Endothelial cell of umbilical vein (primary cell): ENCODE data around the gene GGT5. TPM values are rescaled to one million over a fixed set of nuclear protein-coding genes. Genes with fewer than 3 reads are reported as not detected.

Experiments
- BruUV-seq: library from RNA; stranded (reverse); fragments of 400-500 nt; replicated peaks from 2 replicates; lab custom pipeline; 2021; lab: Mats Ljungman, UMichigan
- CTCF ChIA-PET: fragments of 300-600, 350-600 bp; sonication (Branson Sonifier 250); formaldehyde crosslinking; loops from one replicate; lab custom pipeline; 2021; ENCODE audit warnings: antibody characterized with exemption, inconsistent platforms; lab: Charles Lee
- POLR2A ChIA-PET: fragments of 300-600, 350-600 bp; sonication (Branson Sonifier 250); formaldehyde crosslinking; loops from one replicate; lab custom pipeline; 2021; ENCODE audit warnings: antibody characterized with exemption, inconsistent platforms; lab: Charles Lee
- DNase-seq: peaks from one replicate; pipeline ENCODE4 v3.0.0-alpha.2; 2011; ENCODE audit warnings: low read depth, low spot score
- FAIRE-seq: peaks from 2 replicates; lab custom pipeline; 2011; peaks lifted over from hg19 to GRCh38; lab: Jason Lieb, UNC
- H2AFZ ChIP-seq: 2 replicates; pipeline ENCODE4 v1.6.0; 2012; ENCODE audit warnings: low read depth, low read length, control low read depth, inconsistent platforms
- H3K27ac ChIP-seq: 2 replicates; pipeline ENCODE4 v1.5.1; 2011; ENCODE audit warnings: low read depth, mild to moderate bottlenecking, control low read depth, low read length, moderate library complexity; ENCODE audit not compliant: insufficient read depth
- H3K27me3 ChIP-seq, 2 experiments: 2 replicates each; pipeline versions ENCODE4 v1.6.0 to v1.6.1; 2011; ENCODE audit warnings: low read length in 2 of 2, mixed read lengths in 1 of 2; ENCODE audit not compliant: control insufficient read depth in 2 of 2, insufficient read depth in 2 of 2
- H3K36me3 ChIP-seq, 2 experiments: 2 replicates in 1 of 2; 3 replicates in 1 of 2; pipeline ENCODE4 v1.5.1; 2011; ENCODE audit warnings: low read length in 2 of 2, mild to moderate bottlenecking in 1 of 2, moderate library complexity in 1 of 2; ENCODE audit not compliant: control insufficient read depth in 2 of 2, insufficient read depth in 2 of 2; ENCODE audit errors: extremely low read depth in 1 of 2
- H3K4me1 ChIP-seq: 3 replicates; pipeline ENCODE4 v1.5.1; 2011; ENCODE audit warnings: mild to moderate bottlenecking, low read length; ENCODE audit not compliant: control insufficient read depth, insufficient read depth; ENCODE audit errors: extremely low read depth
- H3K4me2 ChIP-seq: 2 replicates; pipeline ENCODE4 v1.6.1; 2011; ENCODE audit warnings: low read length, control low read depth, mixed read lengths; ENCODE audit not compliant: insufficient read depth
- H3K4me3 ChIP-seq, 3 experiments: fragments of 200-600 bp in 1 of 3; sonication (generic), shearing (Covaris generic) in 1 of 3; replicated peaks in 1 of 3; 2 replicates each; pipeline ENCODE4 v1.5.1; 2011 to 2016; ENCODE audit warnings: control low read depth in 3 of 3, low read length in 3 of 3, mild to moderate bottlenecking in 2 of 3, inconsistent platforms in 1 of 3, low read depth in 1 of 3, moderate library complexity in 1 of 3; ENCODE audit not compliant: insufficient read depth in 1 of 3
- H3K79me2 ChIP-seq: 2 replicates; pipeline ENCODE4 v1.6.0; 2012; ENCODE audit warnings: low read length, inconsistent platforms; ENCODE audit not compliant: control insufficient read depth, insufficient read depth
- H3K9ac ChIP-seq: replicated peaks from 2 replicates; pipeline ENCODE3; 2011; ENCODE audit warnings: low read length, control low read depth; ENCODE audit not compliant: insufficient read depth; ENCODE audit errors: extremely low read depth
- H3K9me1 ChIP-seq: replicated peaks from 3 replicates; pipeline ENCODE4 v1.6.0; 2011; ENCODE audit warnings: mild to moderate bottlenecking, low read length; ENCODE audit not compliant: control insufficient read depth, insufficient read depth; ENCODE audit errors: extremely low read depth
- H3K9me3 ChIP-seq: replicated peaks from 2 replicates; pipeline ENCODE4 v1.5.1; 2012; ENCODE audit warnings: low read length, inconsistent platforms; ENCODE audit not compliant: control insufficient read depth, insufficient read depth
- H4K20me1 ChIP-seq: replicated peaks from 2 replicates; pipeline ENCODE3; 2011; ENCODE audit warnings: mild to moderate bottlenecking, low read length; ENCODE audit not compliant: control insufficient read depth, insufficient read depth; ENCODE audit errors: extremely low read depth
- EZH2 ChIP-seq: IDR thresholded peaks from 2 replicates; pipeline ENCODE4 v1.6.1; 2012; ENCODE audit warnings: borderline replicate concordance, low read depth, mild to moderate bottlenecking, moderate library complexity, low read length, inconsistent platforms; ENCODE audit not compliant: severe bottlenecking
- FOS ChIP-seq: IDR thresholded peaks from 2 replicates; pipeline ENCODE4 v1.6.1; 2011; ENCODE audit warnings: mild to moderate bottlenecking, low read length, moderate library complexity, borderline replicate concordance; ENCODE audit not compliant: insufficient read depth
- GATA2 ChIP-seq: IDR thresholded peaks from 2 replicates; pipeline ENCODE4 v1.7.0; 2011; ENCODE audit warnings: low read depth, mild to moderate bottlenecking, moderate library complexity, mixed read lengths, low read length; ENCODE audit not compliant: insufficient read length, insufficient read depth
- JUN ChIP-seq: IDR thresholded peaks from 2 replicates; pipeline ENCODE4 v1.6.1; 2011; ENCODE audit warnings: borderline replicate concordance, low read depth; ENCODE audit not compliant: insufficient read length, insufficient read depth
- MYC ChIP-seq: IDR thresholded peaks from one replicate; pipeline ENCODE4 v1.6.1; 2011; ENCODE audit warnings: mild to moderate bottlenecking, low read depth, low read length
- POLR2A ChIP-seq: IDR thresholded peaks from 2 replicates; pipeline ENCODE4 v1.6.1; 2012; ENCODE audit warnings: low read depth, mild to moderate bottlenecking, control low read depth, low read length
- POLR2AphosphoS5 ChIP-seq: IDR thresholded peaks from 2 replicates; pipeline ENCODE4 v1.6.1; 2012; ENCODE audit warnings: low read depth, mild to moderate bottlenecking, control low read depth, low read length, moderate library complexity; ENCODE audit not compliant: insufficient read depth
- dilution Hi-C: fragments of 300-500 bp; cut with MboI; formaldehyde crosslinking; loops from one replicate; pipeline ENCODE4 v1.15.0; 2019; ENCODE audit warnings: low sequenced_read_pairs; ENCODE audit not compliant: extremely low pct_ligation_motif_present
- intact Hi-C: fragments of 100-400 bp; cut with micrococcal nuclease; formaldehyde crosslinking; loops from one replicate; pipeline ENCODE4 v1.10.0; 2022
- polyA plus RNA-seq, 4 experiments: library from polyadenylated mRNA; depleted of rRNA in 3 of 4; stranded (reverse) in 3 of 4; unstranded in 1 of 4; fragments of >200 nt; gene quantifications; 2 replicates each; pipeline versions ENCODE4 v1.2.1 to v1.2.3, GENCODE V29; 2011 to 2012; ENCODE audit warnings: missing spikeins in 1 of 4
- total RNA-seq: library from RNA; stranded (reverse); gene quantifications from 2 replicates; pipeline ENCODE4 v1.2.3, GENCODE V29; 2021
- TF ChIP-seq, protein P1 (sequence below), 2 donors: IDR thresholded peaks; 1 replicate in 1 of 2; 2 replicates in 1 of 2; pipeline ENCODE4 v1.5.1; 2011; ENCODE audit warnings: low read length in 2 of 2, mild to moderate bottlenecking in 2 of 2, moderate library complexity in 2 of 2, control low read depth in 1 of 2, inconsistent platforms in 1 of 2, low read depth in 1 of 2; ENCODE audit not compliant: insufficient read depth in 1 of 2; ENCODE audit errors: extremely low read depth in 1 of 2
- TF ChIP-seq, protein P2 (sequence below): IDR thresholded peaks from 2 replicates; pipeline ENCODE4 v1.6.1; 2011; ENCODE audit not compliant: insufficient read depth, insufficient read length

The GGT5 gene
- total and polyA plus RNA-seq, 2 donors (not counting 3 experiments of a cell fraction or from before 2014, with no cell fraction given): 45.9 to 293 TPM

DNA sequence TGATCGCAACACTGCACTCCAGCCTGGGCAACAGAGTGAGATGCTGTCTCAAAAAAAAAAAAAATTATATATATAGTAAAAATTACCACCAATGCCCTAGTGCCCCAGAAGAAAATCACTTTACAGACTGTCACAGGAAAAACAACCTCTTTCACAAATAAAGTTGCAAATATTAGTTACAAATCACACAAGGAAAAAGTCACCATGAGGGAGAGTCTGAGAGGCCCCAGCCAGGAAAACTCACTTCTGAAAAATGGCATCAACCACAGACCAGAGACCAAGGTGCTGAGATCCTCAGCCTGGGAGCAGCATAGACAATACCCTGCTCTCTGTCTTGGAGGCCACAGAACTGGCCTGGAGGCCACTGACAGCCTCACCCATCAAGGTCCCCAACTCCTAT is 20.4 kb downstream of the GGT5 start:
- Histone ChIP-seq H3K4me3 (no peak overlapping the region), H3K4me1 (no peaks in the 10 kb centered on the region), H3K79me2 (no peaks in the 10 kb centered on the region), H3K27me3 (no peaks in the 10 kb centered on the region), H3K4me2 (no peak overlapping the region), H3K27ac (no peak overlapping the region), H3K9me3 (no peaks in the 10 kb centered on the region), H4K20me1 (no peaks in the 10 kb centered on the region), H3K9ac (no peak overlapping the region), H2AFZ (no peak overlapping the region), H3K9me1 (no peaks in the 10 kb centered on the region), H3K36me3 (peaks cover 5 to 34% of the 10 kb centered on the region in 2 experiments)
- DNase-seq: no peak
- intact Hi-C loops: no loop called here
- ChIA-PET CTCF (no interaction called here), POLR2A (no interaction called here)
- dilution Hi-C loops: no loop called here
- FAIRE-seq: no peak
- no TSS peak for BruUV-seq
- TF ChIP-seq EZH2: no peak
- no peak for TF ChIP-seq POLR2A
- TF ChIP-seq JUN: no peak
- TF ChIP-seq, protein P1, sequence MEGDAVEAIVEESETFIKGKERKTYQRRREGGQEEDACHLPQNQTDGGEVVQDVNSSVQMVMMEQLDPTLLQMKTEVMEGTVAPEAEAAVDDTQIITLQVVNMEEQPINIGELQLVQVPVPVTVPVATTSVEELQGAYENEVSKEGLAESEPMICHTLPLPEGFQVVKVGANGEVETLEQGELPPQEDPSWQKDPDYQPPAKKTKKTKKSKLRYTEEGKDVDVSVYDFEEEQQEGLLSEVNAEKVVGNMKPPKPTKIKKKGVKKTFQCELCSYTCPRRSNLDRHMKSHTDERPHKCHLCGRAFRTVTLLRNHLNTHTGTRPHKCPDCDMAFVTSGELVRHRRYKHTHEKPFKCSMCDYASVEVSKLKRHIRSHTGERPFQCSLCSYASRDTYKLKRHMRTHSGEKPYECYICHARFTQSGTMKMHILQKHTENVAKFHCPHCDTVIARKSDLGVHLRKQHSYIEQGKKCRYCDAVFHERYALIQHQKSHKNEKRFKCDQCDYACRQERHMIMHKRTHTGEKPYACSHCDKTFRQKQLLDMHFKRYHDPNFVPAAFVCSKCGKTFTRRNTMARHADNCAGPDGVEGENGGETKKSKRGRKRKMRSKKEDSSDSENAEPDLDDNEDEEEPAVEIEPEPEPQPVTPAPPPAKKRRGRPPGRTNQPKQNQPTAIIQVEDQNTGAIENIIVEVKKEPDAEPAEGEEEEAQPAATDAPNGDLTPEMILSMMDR (IDR thresholded peaks at IDR 0.05; ENCODE audit: extremely low read depth in 1 of 2, insufficient read depth in 1 of 2, low read depth in 1 of 2, low read length in 2 of 2): no peak
- TF ChIP-seq MYC: no peak
- no peak for TF ChIP-seq FOS
- no peak for TF ChIP-seq POLR2AphosphoS5
- TF ChIP-seq, protein P2, sequence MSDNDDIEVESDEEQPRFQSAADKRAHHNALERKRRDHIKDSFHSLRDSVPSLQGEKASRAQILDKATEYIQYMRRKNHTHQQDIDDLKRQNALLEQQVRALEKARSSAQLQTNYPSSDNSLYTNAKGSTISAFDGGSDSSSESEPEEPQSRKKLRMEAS: no peak
- no peak for TF ChIP-seq GATA2
